Left lung (tissue), 10 donors: Measurements from ENCODE around the gene TNFRSF6B. TPM values are rescaled to one million over a fixed set of nuclear protein-coding genes. Genes with fewer than 3 reads are reported as not detected.

Source experiments
- ATAC-seq: fragments of 200-7000 bp; cut with Tn5 transposase; one replicate; pipeline ENCODE4 v1.9.1; 2020; ENCODE audit warnings: moderate library complexity
- DNase-seq, 4 donors: peaks; one replicate each; pipeline ENCODE4 v3.0.0-alpha.2; 2013 to 2020
- H3K27ac ChIP-seq, 2 donors: fragments of 200-600 bp; sonication (generic) in 1 of 2; one replicate each; pipeline versions ENCODE4 v1.5.0 to v1.8.0; 2020 to 2021
- H3K27me3 ChIP-seq, 2 donors: fragments of 200-600 bp; sonication (generic) in 1 of 2; one replicate each; pipeline versions ENCODE4 v1.5.0 to v1.8.0; 2020 to 2021
- H3K36me3 ChIP-seq, 2 donors: fragments of 200-600 bp; sonication (generic) in 1 of 2; one replicate each; pipeline versions ENCODE4 v1.5.0 to v1.8.0; 2020 to 2021
- H3K4me1 ChIP-seq, 2 donors: fragments of 200-600 bp; one replicate each; pipeline ENCODE4 v1.8.0; 2021
- H3K4me3 ChIP-seq, 2 donors: fragments of 200-600 bp; sonication (generic) in 1 of 2; one replicate each; pipeline versions ENCODE4 v1.5.0 to v1.8.0; 2020 to 2021; ENCODE audit warnings: mild to moderate bottlenecking in 1 of 2
- H3K9me3 ChIP-seq, 2 donors: fragments of 200-600 bp; sonication (generic) in 1 of 2; one replicate each; pipeline versions ENCODE4 v1.5.0 to v1.8.0; 2020 to 2021
- intact Hi-C, 2 donors: fragments of 100-400 bp; cut with DNase I; formaldehyde crosslinking; loops; one replicate each; pipeline versions ENCODE4 v1.11.2 to v1.14.2; 2022
- polyA plus RNA-seq, 6 donors: library from polyadenylated mRNA; unstranded; fragments of 120-200 nt; gene quantifications; one replicate each; pipeline ENCODE4 v1.2.1, GENCODE V29; 2013; ENCODE audit not compliant: insufficient read length in 6 of 6
- total RNA-seq, 2 donors: library from RNA; stranded (reverse); fragmentation: NEBNext Ultra II Directional; extraction: Animal tissue kit (Norgen Biotek cat#: 25700); gene quantifications; one replicate each; pipeline ENCODE4 v1.2.1, GENCODE V29; 2021
- TF ChIP-seq, protein P1 (sequence below), 2 donors: fragments of 200-600 bp; sonication (generic) in 1 of 2; IDR thresholded peaks; one replicate each; pipeline versions ENCODE4 v1.5.0 to v1.8.0; 2021; ENCODE audit warnings: antibody characterized with exemption in 2 of 2
- donor health status: DM: no; HTN: yes; CAD: no.
- donor health status: DM: no; HTN: no; CAD: no.

Gene TNFRSF6B
- total and polyA plus RNA-seq, 8 donors = 1.6 to 17.6 (median 2.7) TPM

DNA sequence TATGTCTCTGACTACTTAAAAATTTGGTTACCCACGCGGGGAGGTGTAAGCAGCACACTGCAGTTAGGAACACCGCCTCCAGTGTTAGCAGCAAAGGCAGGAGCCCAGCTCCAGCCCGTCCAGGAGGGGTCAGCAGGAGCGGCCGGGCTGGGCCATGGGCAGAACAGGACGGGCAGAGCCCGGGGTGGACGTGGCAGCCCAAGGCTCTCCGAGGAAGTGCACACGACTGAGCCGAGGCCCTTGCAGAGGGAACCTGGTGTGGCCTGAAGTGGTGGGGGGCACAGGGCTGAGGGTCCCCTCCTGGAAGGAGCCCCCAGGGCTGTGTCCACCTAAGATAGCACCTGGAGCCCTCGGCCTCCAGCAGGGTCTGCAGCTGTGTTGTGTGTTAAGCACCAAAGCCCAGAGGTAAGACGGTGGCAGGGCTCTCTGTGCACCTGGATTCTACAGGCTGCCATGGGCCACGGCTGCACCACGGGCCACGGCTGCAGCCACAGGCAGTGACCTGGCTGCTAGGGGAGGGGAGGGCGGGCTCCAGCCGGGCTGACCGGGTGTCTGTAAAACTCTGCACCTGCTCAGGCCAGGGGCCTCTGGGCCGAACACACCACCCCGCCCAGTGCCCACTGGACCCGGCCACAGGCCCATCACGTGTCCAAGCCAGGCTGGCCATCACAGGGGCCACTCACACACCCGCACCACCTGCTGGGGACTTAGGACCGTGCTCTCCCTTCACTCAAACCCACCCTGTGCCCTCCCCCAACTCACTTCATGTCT, 49.7 kb downstream of the TNFRSF6B start:
- Histone ChIP-seq H3K4me1 (peaks cover 7 to 11% of the 10 kb centered on the region in 2 donors), H3K9me3 (no peaks in the 10 kb centered on the region), H3K4me3 (no peak overlapping the region), H3K27ac (no peak overlapping the region), H3K27me3 (no peaks in the 10 kb centered on the region), H3K36me3 (peaks cover 0 to 39% of the 10 kb centered on the region in 2 donors)
- TF ChIP-seq, protein P1, sequence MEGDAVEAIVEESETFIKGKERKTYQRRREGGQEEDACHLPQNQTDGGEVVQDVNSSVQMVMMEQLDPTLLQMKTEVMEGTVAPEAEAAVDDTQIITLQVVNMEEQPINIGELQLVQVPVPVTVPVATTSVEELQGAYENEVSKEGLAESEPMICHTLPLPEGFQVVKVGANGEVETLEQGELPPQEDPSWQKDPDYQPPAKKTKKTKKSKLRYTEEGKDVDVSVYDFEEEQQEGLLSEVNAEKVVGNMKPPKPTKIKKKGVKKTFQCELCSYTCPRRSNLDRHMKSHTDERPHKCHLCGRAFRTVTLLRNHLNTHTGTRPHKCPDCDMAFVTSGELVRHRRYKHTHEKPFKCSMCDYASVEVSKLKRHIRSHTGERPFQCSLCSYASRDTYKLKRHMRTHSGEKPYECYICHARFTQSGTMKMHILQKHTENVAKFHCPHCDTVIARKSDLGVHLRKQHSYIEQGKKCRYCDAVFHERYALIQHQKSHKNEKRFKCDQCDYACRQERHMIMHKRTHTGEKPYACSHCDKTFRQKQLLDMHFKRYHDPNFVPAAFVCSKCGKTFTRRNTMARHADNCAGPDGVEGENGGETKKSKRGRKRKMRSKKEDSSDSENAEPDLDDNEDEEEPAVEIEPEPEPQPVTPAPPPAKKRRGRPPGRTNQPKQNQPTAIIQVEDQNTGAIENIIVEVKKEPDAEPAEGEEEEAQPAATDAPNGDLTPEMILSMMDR (IDR thresholded peaks at IDR 0.05) = no peak
- intact Hi-C loops = no loop called here
- ATAC-seq (no peak), DNase-seq (peak in 1 of 4 donors; percentile 71)

DNA sequence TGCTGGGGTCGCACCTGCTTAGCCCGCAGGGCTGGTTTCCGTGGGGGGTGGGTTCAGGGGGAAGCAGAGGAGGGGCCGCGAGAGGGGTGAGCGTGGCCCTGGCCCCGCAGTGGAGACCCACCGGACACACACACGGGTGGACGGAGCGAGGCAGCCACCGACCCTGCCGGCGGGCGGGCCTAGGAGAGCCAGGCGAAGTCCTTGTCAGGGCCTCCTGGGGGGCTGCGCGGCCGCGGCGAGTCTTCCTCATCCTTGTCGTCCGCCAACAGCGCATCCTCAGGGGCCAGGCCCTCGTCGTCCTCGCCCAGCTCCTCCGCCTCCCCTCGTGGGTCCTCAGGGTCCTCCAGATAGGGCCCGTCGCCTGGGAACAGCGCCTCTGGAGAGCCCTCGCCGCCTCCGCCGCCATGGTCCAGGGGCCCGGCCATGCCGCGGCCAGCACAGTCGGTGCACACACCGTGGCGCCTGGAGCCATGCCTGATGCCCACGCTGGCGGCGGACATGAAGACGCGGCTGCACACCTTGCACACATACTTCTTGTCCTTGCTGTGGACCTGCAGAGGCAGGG, 50.4 kb downstream of the TNFRSF6B start:
- DNase-seq (peak in 1 of 4 donors; percentile 76), ATAC-seq (no peak)
- Histone ChIP-seq H3K27ac (no peak overlapping the region), H3K9me3 (no peaks in the 10 kb centered on the region), H3K36me3 (peaks cover 0 to 33% of the 10 kb centered on the region in 2 donors), H3K27me3 (no peaks in the 10 kb centered on the region), H3K4me1 (peaks cover under 1 to 4% of the 10 kb centered on the region in 2 donors), H3K4me3 (no peak overlapping the region)
- TF ChIP-seq, protein P1 (IDR thresholded peaks at IDR 0.05) = no peak
- intact Hi-C loops = no loop called here

DNA sequence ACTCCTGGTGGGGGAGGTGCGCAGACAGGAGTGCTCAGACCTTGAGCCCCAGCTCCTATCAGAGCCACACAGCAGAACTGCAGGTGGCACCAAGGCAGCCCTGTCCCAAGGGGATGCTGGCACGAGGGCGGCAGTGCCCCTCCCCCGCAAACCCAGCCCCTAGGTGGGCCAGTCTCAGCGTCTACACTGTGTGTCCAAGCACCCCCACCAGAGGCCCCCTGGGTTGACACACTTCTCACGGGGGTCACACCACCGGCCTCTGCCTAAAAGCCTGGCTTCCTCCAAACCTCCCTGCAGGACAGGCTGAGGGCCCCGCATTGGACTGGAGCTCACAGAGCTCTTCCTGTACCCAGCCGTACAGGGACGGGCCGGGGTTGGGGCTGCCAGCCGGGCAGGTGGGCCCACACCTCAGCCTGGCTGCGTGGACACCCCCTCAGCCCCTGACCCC, 51.2 kb downstream of the TNFRSF6B start:
- Histone ChIP-seq H3K36me3 (peaks cover 0 to 25% of the 10 kb centered on the region in 2 donors), H3K27ac (no peak overlapping the region), H3K27me3 (no peaks in the 10 kb centered on the region), H3K4me1 (no peaks in the 10 kb centered on the region), H3K4me3 (no peak overlapping the region), H3K9me3 (no peaks in the 10 kb centered on the region)
- DNase-seq (no peak), ATAC-seq (no peak)
- intact Hi-C loops = no loop called here
- TF ChIP-seq, protein P1 (IDR thresholded peaks at IDR 0.05) = no peak

Other genes starting within 250 kb of the TNFRSF6B start
- not detected for gene KCNQ2, start 224.0 kb upstream of the TNFRSF6B start, total RNA-seq
- gene KCNQ2, start 224.0 kb upstream of the TNFRSF6B start, polyA plus RNA-seq = 10 to 100 TPM in 4 of 6 donors, 1 to 10 TPM in 2; 8.4 to 19.1 (median 14.1) TPM
- gene EEF1A2, start 197.6 kb upstream of the TNFRSF6B start, total RNA-seq = under 1 TPM; 0.47 to 0.50 TPM
- under 1 TPM; 0.27 to 0.62 (median 0.31) TPM for gene EEF1A2, start 197.6 kb upstream of the TNFRSF6B start, polyA plus RNA-seq
- 100 to 1,000 TPM; 233 to 662 TPM for gene PPDPF, start 175.9 kb upstream of the TNFRSF6B start, total RNA-seq
- gene PPDPF, start 175.9 kb upstream of the TNFRSF6B start, polyA plus RNA-seq = 100 to 1,000 TPM; 155 to 417 (median 277) TPM
- 1 to 10 TPM; 4.5 to 7.3 TPM for gene PTK6, start 159.3 kb upstream of the TNFRSF6B start, total RNA-seq
- under 1 TPM; 0.53 to 0.75 (median 0.72) TPM for gene PTK6, start 159.3 kb upstream of the TNFRSF6B start, polyA plus RNA-seq
- not detected for gene SRMS, start 148.9 kb upstream of the TNFRSF6B start, total RNA-seq
- gene SRMS, start 148.9 kb upstream of the TNFRSF6B start, polyA plus RNA-seq = under 1 TPM in 5 of 6 donors, not detected in 1; 0.08 to 0.27 (median 0.18) TPM
- gene FNDC11, start 142.5 kb upstream of the TNFRSF6B start, total RNA-seq = under 1 TPM; 0.23 to 0.60 TPM
- under 1 TPM; 0.52 to 0.84 (median 0.71) TPM for gene FNDC11, start 142.5 kb upstream of the TNFRSF6B start, polyA plus RNA-seq
- gene HELZ2, start 122.4 kb upstream of the TNFRSF6B start, total RNA-seq = 10 to 100 TPM; 45.8 to 53.3 TPM
- gene HELZ2, start 122.4 kb upstream of the TNFRSF6B start, polyA plus RNA-seq = 10 to 100 TPM; 14.0 to 24.5 (median 18.7) TPM
- gene GMEB2, start 69.6 kb upstream of the TNFRSF6B start, total RNA-seq = 1 to 10 TPM; 8.1 to 9.8 TPM
- gene GMEB2, start 69.6 kb upstream of the TNFRSF6B start, polyA plus RNA-seq = 10 to 100 TPM in 4 of 6 donors, 1 to 10 TPM in 2; 8.2 to 12.4 (median 10.7) TPM
- gene STMN3, start 43.2 kb upstream of the TNFRSF6B start, total RNA-seq = 10 to 100 TPM; 12.6 to 13.1 TPM
- 10 to 100 TPM; 29.1 to 47.0 (median 37.0) TPM for gene STMN3, start 43.2 kb upstream of the TNFRSF6B start, polyA plus RNA-seq
- gene RTEL1, start 38.3 kb upstream of the TNFRSF6B start, total RNA-seq = 10 to 100 TPM; 22.3 to 38.8 TPM
- gene RTEL1, start 38.3 kb upstream of the TNFRSF6B start, polyA plus RNA-seq = 10 to 100 TPM; 19.6 to 28.7 (median 21.6) TPM
- 10 to 100 TPM; 38.2 to 46.9 TPM for gene ARFRP1, start 11.3 kb downstream of the TNFRSF6B start, total RNA-seq
- gene ARFRP1, start 11.3 kb downstream of the TNFRSF6B start, polyA plus RNA-seq = 10 to 100 TPM; 29.1 to 34.9 (median 31.9) TPM
- gene ZGPAT, start 11.4 kb downstream of the TNFRSF6B start, total RNA-seq = 10 to 100 TPM; 26.2 to 28.8 TPM
- gene ZGPAT, start 11.4 kb downstream of the TNFRSF6B start, polyA plus RNA-seq = 10 to 100 TPM; 13.7 to 22.7 (median 18.1) TPM
- 1 to 10 TPM; 7.1 to 7.2 TPM for gene LIME1, start 40.0 kb downstream of the TNFRSF6B start, total RNA-seq
- 10 to 100 TPM in 1 of 6 donors, 1 to 10 TPM in 5; 3.0 to 10.8 (median 5.4) TPM for gene LIME1, start 40.0 kb downstream of the TNFRSF6B start, polyA plus RNA-seq
- gene SLC2A4RG, start 43.1 kb downstream of the TNFRSF6B start, total RNA-seq = 10 to 100 TPM; 61.1 to 66.8 TPM
- 100 to 1,000 TPM in 4 of 6 donors, 10 to 100 TPM in 2; 70.5 to 166 (median 105) TPM for gene SLC2A4RG, start 43.1 kb downstream of the TNFRSF6B start, polyA plus RNA-seq
- gene ZBTB46, start 134.6 kb downstream of the TNFRSF6B start, total RNA-seq = 10 to 100 TPM in 1 of 2 donors, 1 to 10 TPM in 1; 9.2 to 11.3 TPM
- gene ZBTB46, start 134.6 kb downstream of the TNFRSF6B start, polyA plus RNA-seq = 10 to 100 TPM in 4 of 6 donors, 1 to 10 TPM in 2; 9.4 to 16.3 (median 12.4) TPM
- under 1 TPM in 1 of 2 donors, not detected in 1; 0.18 TPM for gene ABHD16B, start 164.8 kb downstream of the TNFRSF6B start, total RNA-seq
- gene ABHD16B, start 164.8 kb downstream of the TNFRSF6B start, polyA plus RNA-seq = not detected
- gene TPD52L2, start 168.6 kb downstream of the TNFRSF6B start, total RNA-seq = 100 to 1,000 TPM; 105 to 116 TPM
- 10 to 100 TPM; 82.6 to 95.5 (median 85.9) TPM for gene TPD52L2, start 168.6 kb downstream of the TNFRSF6B start, polyA plus RNA-seq
- 10 to 100 TPM; 39.9 to 59.5 TPM for gene DNAJC5, start 198.5 kb downstream of the TNFRSF6B start, total RNA-seq
- gene DNAJC5, start 198.5 kb downstream of the TNFRSF6B start, polyA plus RNA-seq = 10 to 100 TPM; 17.5 to 30.5 (median 24.3) TPM